ENCODE results near the gene SYT9.

DNA sequence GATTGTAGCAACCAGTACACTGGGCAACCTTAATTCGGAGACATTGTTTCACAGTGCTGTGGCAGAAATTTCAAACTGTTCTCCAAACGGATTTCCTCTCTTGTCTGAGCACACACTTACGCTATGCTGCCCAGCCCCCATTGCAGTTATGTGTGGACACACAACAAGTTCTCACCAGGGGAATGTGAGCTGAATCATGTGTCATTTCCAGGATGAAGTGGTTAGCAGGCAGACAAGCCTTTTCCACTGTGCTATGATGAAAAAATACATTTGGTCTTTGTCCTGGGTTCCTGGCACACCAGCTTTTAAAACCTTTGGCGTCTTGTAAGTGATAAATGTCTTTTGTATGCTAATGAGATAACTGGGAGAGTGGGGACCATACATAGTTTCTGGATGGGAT is 46.9 kb upstream of the SYT9 start:
- TF ChIP-seq, protein P1, sequence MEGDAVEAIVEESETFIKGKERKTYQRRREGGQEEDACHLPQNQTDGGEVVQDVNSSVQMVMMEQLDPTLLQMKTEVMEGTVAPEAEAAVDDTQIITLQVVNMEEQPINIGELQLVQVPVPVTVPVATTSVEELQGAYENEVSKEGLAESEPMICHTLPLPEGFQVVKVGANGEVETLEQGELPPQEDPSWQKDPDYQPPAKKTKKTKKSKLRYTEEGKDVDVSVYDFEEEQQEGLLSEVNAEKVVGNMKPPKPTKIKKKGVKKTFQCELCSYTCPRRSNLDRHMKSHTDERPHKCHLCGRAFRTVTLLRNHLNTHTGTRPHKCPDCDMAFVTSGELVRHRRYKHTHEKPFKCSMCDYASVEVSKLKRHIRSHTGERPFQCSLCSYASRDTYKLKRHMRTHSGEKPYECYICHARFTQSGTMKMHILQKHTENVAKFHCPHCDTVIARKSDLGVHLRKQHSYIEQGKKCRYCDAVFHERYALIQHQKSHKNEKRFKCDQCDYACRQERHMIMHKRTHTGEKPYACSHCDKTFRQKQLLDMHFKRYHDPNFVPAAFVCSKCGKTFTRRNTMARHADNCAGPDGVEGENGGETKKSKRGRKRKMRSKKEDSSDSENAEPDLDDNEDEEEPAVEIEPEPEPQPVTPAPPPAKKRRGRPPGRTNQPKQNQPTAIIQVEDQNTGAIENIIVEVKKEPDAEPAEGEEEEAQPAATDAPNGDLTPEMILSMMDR (IDR thresholded peaks at IDR 0.05; ENCODE audit: low read depth, low read length) = no peak
- no peak for TF ChIP-seq EZH2phosphoT487 (IDR thresholded peaks at IDR 0.05; ENCODE audit: low read depth)
